ENCODE data around the gene GRP. TPM values are rescaled to one million over a fixed set of nuclear protein-coding genes. Genes with fewer than 3 reads are reported as not detected.
A peak's percentile ranks its signal among the peaks of the same experiment; 100 is the strongest.

The GRP gene
- total RNA-seq, 1 experiment from 2014 or later = not detected

- no peak overlapping the region for H3K23ac ChIP-seq (ENCODE audit: insufficient read length, low read depth, low read length)
- no peak overlapping the region for H4K5ac ChIP-seq (ENCODE audit: insufficient read length, low read depth, low read length)
- peak overlapping the region; percentile 56 to 71 for H3K4me3 Mint-ChIP-seq
- H3K27me3 Mint-ChIP-seq (ENCODE audit: low read depth) = peaks cover 97% of the 10 kb centered on the region
- no peaks in the 10 kb centered on the region for H3K79me1 ChIP-seq (ENCODE audit: insufficient read depth, low read depth, low read length, poor library complexity, severe bottlenecking)
- H2AFZ ChIP-seq (ENCODE audit: low read length) = no peak overlapping the region
- no peaks in the 10 kb centered on the region for H4K20me1 ChIP-seq (ENCODE audit: control insufficient read depth, insufficient read depth, insufficient read length)
- no peaks in the 10 kb centered on the region; a peak in 1 of 5 replicates for H3K9me3 Mint-ChIP-seq
- no peaks in the 10 kb centered on the region for H3K79me2 ChIP-seq (ENCODE audit: insufficient read depth, low read length)
- H3K56ac ChIP-seq (ENCODE audit: insufficient read length, low read depth, low read length) = no peak overlapping the region
- no peak overlapping the region for H2BK120ac ChIP-seq (ENCODE audit: low read depth, low read length, poor library complexity, severe bottlenecking)
- H3T11ph ChIP-seq (ENCODE audit: low read length) = no peak overlapping the region
- no peak overlapping the region for H3K9ac ChIP-seq (ENCODE audit: extremely low read depth, insufficient read length, low read length)
- H3K4ac ChIP-seq (ENCODE audit: low read depth, low read length) = no peak overlapping the region
- peak overlapping the region; percentile 41 for H3K4me2 ChIP-seq (ENCODE audit: insufficient read depth, insufficient read length, low read length)
- DNase-seq = no peak
- no peaks in the 10 kb centered on the region for H3K9me3 ChIP-seq (ENCODE audit: control insufficient read depth, low read depth, low read length)
- no peak overlapping the region for H2BK15ac ChIP-seq (ENCODE audit: low read depth, low read length)
- peaks cover 4% of the 10 kb centered on the region; the same call in 1 of the 2 replicates for H3K4me1 ChIP-seq (ENCODE audit: insufficient read depth, low read length)
- no peak overlapping the region for H4K91ac ChIP-seq (ENCODE audit: insufficient read length, low read depth, low read length)
- H3K4me1 Mint-ChIP-seq = peaks cover 25 to 37% of the 10 kb centered on the region in 2 experiments
- no peak overlapping the region for H4K8ac ChIP-seq (replicated peaks; ENCODE audit: insufficient read length, low read depth, low read length)
- H2AK5ac ChIP-seq (ENCODE audit: insufficient read length, low read length) = no peak overlapping the region
- peaks cover 90% of the 10 kb centered on the region for H3K27me3 ChIP-seq (ENCODE audit: insufficient read depth, low read length)
- H3K14ac ChIP-seq (ENCODE audit: insufficient read depth, low read length) = no peak overlapping the region
- no peak for TF ChIP-seq CTCF (conservative IDR thresholded peaks at IDR 0.05)
- no peak overlapping the region for H2BK20ac ChIP-seq (ENCODE audit: low read depth, low read length, poor library complexity, severe bottlenecking)
- H2BK5ac ChIP-seq (ENCODE audit: insufficient read length, low read length) = no peak overlapping the region
- H3K23me2 ChIP-seq (ENCODE audit: insufficient read length, low read depth, low read length, poor library complexity, severe bottlenecking) = peaks cover 14% of the 10 kb centered on the region
- no peaks in the 10 kb centered on the region; a peak in 1 of 7 replicates for H3K36me3 Mint-ChIP-seq (ENCODE audit: insufficient read depth in 1 of 3, low read depth in 3 of 3)
- no peak overlapping the region for H3K18ac ChIP-seq (ENCODE audit: insufficient read length, low read depth, low read length)
- H3K27ac Mint-ChIP-seq = no peak overlapping the region
- no peak overlapping the region for H2BK12ac ChIP-seq (ENCODE audit: insufficient read length, low read depth, low read length)
- no CpG with 5 or more reads among the region's 28 CpGs for WGBS (ENCODE audit: extremely low coverage, insufficient read length, low lambda C conversion rate)
- no peak overlapping the region for H3K27ac ChIP-seq (ENCODE audit: insufficient read length, low read depth, low read length)
Observed at GRCh38 chr18:59268127-59268720, 48.3 kb downstream of the GRP start.

Data from H9 (cell line).